HG02943 (cell line): Measurements from ENCODE around the gene MME.
"Not testable (repeated sequence)": the region's sequence is repeated elsewhere in the genome, so short reads cannot be mapped to it uniquely, and the experiment has no call there.

Source experiments
- ATAC-seq: cut with Tn5 transposase; IDR thresholded peaks from one replicate; pipeline ENCODE4 v1.9.1; 2021; ENCODE audit warnings: mild to moderate bottlenecking, low read depth, moderate library complexity; ENCODE audit not compliant: unreplicated experiment

MME gene

GRCh38 chr3:155189478-155189877 is 109.4 kb downstream of the MME start:
- no peak for ATAC-seq

GRCh38 chr3:155190691-155191090 is 110.6 kb downstream of the MME start:
- ATAC-seq, result no peak

- ATAC-seq, result no peak
Observed at GRCh38 chr3:155192957-155193746, 113.0 kb downstream of the MME start.

- no peak for ATAC-seq
Observed at GRCh38 chr3:155193868-155194267, 113.7 kb downstream of the MME start.

- ATAC-seq, result no peak
Observed at GRCh38 chr3:155194973-155195957, 115.1 kb downstream of the MME start.

- no peak for ATAC-seq
Observed at GRCh38 chr3:155196131-155197021, 116.3 kb downstream of the MME start.

- no peak for ATAC-seq
Observed at GRCh38 chr3:155197786-155198185, 117.7 kb downstream of the MME start.

GRCh38 chr3:155202626-155203025 is 122.5 kb downstream of the MME start:
- no peak for ATAC-seq

GRCh38 chr3:155204851-155205250 is 124.7 kb downstream of the MME start:
- ATAC-seq, result no peak

- ATAC-seq, result no peak
Observed at GRCh38 chr3:155208183-155208800, 128.2 kb downstream of the MME start.

- ATAC-seq, result no peak
Observed at GRCh38 chr3:155210736-155211135, 130.6 kb downstream of the MME start.

- ATAC-seq, result no peak
Observed at GRCh38 chr3:155211266-155211665, 131.1 kb downstream of the MME start.

- no peak for ATAC-seq
Observed at GRCh38 chr3:155211940-155212339, 131.8 kb downstream of the MME start.

GRCh38 chr3:155216007-155216406 is 135.9 kb downstream of the MME start:
- not testable (repeated sequence) for ATAC-seq

GRCh38 chr3:155217591-155217990 is 137.5 kb downstream of the MME start:
- ATAC-seq, result no peak

GRCh38 chr3:155218462-155218861 is 138.3 kb downstream of the MME start:
- ATAC-seq, result no peak

- ATAC-seq, result no peak
Observed at GRCh38 chr3:155219106-155219505, 139.0 kb downstream of the MME start.

- no peak for ATAC-seq
Observed at GRCh38 chr3:155225417-155225816, 145.3 kb downstream of the MME start.

- ATAC-seq, result no peak
Observed at GRCh38 chr3:155227141-155227540, 147.0 kb downstream of the MME start.

- no peak for ATAC-seq
Observed at GRCh38 chr3:155228676-155229075, 148.6 kb downstream of the MME start.
